GM19397 (cell line): ENCODE measurements around the gene HS2ST1.
"Not testable (repeated sequence)": the region's sequence is repeated elsewhere in the genome, so short reads cannot be mapped to it uniquely, and the experiment has no call there.

Experiments
- ATAC-seq: cut with Tn5 transposase; IDR thresholded peaks from one replicate; pipeline ENCODE4 v1.9.1; 2021; ENCODE audit warnings: mild to moderate bottlenecking, moderate library complexity; ENCODE audit not compliant: unreplicated experiment

HS2ST1 gene

GRCh38 chr1:86924324-86924960 is 10.0 kb downstream of the HS2ST1 start:
- ATAC-seq: no peak

- ATAC-seq: no peak
Measured at GRCh38 chr1:86925742-86926141, 11.3 kb downstream of the HS2ST1 start.

- ATAC-seq: no peak
Measured at GRCh38 chr1:86926883-86927282, 12.4 kb downstream of the HS2ST1 start.

GRCh38 chr1:86928819-86929218 is 14.4 kb downstream of the HS2ST1 start:
- no peak for ATAC-seq

GRCh38 chr1:86933051-86933450 is 18.6 kb downstream of the HS2ST1 start:
- no peak for ATAC-seq

GRCh38 chr1:86933562-86934377 is 19.3 kb downstream of the HS2ST1 start:
- ATAC-seq: no peak

GRCh38 chr1:86938450-86938849 is 24.0 kb downstream of the HS2ST1 start:
- ATAC-seq: no peak

- no peak for ATAC-seq
Measured at GRCh38 chr1:86938855-86939254, 24.4 kb downstream of the HS2ST1 start.

GRCh38 chr1:86939406-86939805 is 25.0 kb downstream of the HS2ST1 start:
- no peak for ATAC-seq

- no peak for ATAC-seq
Measured at GRCh38 chr1:86940599-86940998, 26.2 kb downstream of the HS2ST1 start.

- ATAC-seq: no peak
Measured at GRCh38 chr1:86942042-86942441, 27.6 kb downstream of the HS2ST1 start.

GRCh38 chr1:86942743-86943142 is 28.3 kb downstream of the HS2ST1 start:
- ATAC-seq: no peak

- no peak for ATAC-seq
Measured at GRCh38 chr1:86948212-86948611, 33.8 kb downstream of the HS2ST1 start.

GRCh38 chr1:86950712-86951419 is 36.4 kb downstream of the HS2ST1 start:
- ATAC-seq: no peak

- ATAC-seq: no peak
Measured at GRCh38 chr1:86951430-86951829, 37.0 kb downstream of the HS2ST1 start.

GRCh38 chr1:86953167-86953566 is 38.7 kb downstream of the HS2ST1 start:
- no peak for ATAC-seq

- ATAC-seq: no peak
Measured at GRCh38 chr1:86955678-86956077, 41.2 kb downstream of the HS2ST1 start.

GRCh38 chr1:86956221-86956620 is 41.8 kb downstream of the HS2ST1 start:
- no peak for ATAC-seq

GRCh38 chr1:86957221-86957620 is 42.8 kb downstream of the HS2ST1 start:
- no peak for ATAC-seq

GRCh38 chr1:86960548-86960947 is 46.1 kb downstream of the HS2ST1 start:
- no peak for ATAC-seq

- ATAC-seq: not testable (repeated sequence)
Measured at GRCh38 chr1:86963841-86964240, 49.4 kb downstream of the HS2ST1 start.
